SH-SY5Y (cell line): ENCODE data around the gene NIN.

Experiments used
- GATA2 ChIP-seq: IDR thresholded peaks from 2 replicates; pipeline ENCODE4 v1.6.1; 2011; ENCODE audit warnings: mild to moderate bottlenecking, low read depth, low read length
- GATA3 ChIP-seq: IDR thresholded peaks from 2 replicates; pipeline ENCODE4 v1.6.1; 2011; ENCODE audit warnings: low read depth, mild to moderate bottlenecking, low read length, moderate library complexity

NIN gene

GRCh38 chr14:50829489-50830043, 1.4 kb downstream of the NIN start:
- TF ChIP-seq GATA2 = no peak
- no peak for TF ChIP-seq GATA3

GRCh38 chr14:50828721-50829488, 2.1 kb downstream of the NIN start:
- TF ChIP-seq GATA3 (no peak), GATA2 (no peak)

- TF ChIP-seq GATA3 (no peak), GATA2 (no peak)
These were observed 4.3 kb downstream of the NIN start for GRCh38 chr14:50826681-50827080.

- TF ChIP-seq GATA3 (no peak), GATA2 (no peak)
These were observed 5.7 kb downstream of the NIN start for GRCh38 chr14:50825307-50825706.

DNA sequence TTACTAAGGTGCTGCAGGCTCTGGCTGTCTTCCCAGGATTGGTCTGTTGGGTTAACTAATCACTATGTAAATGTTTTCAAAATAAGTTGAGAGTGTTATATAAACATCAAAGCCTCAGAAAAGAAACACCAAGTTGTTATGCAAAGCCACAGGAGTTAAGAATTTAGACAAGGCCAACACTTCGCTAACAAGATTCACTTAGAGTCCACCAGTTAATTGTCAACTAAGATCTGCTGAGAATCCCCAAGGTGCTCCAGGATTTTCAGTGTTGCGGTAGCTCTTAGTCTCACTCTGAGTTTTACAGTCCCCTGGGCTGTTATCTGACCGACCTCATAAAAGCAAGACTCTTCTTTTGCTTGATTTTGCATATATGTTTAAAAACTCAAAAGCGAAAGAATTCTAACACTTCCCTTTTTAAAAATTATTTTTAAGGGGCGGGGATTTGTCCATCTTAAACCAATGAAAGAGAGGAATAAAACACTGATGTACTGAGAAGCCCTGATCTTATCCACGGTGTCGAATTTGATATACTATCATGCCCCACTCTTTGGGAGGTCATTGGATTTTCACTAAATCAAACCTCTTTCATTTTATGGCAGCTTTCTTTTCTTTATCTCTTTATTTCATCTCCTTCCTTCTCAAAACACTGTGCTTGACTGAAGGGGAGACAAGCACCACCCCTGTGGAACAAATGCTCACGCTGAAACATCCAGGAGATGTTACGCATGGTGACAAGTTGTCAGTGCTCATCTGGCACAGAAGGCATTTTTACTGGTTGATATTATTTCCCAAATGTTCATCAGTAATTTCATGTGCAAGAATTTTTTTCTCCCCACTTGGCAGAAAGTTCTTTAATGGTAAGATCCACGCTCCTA, 7.0 kb downstream of the NIN start:
- TF ChIP-seq GATA3 = no peak
- no peak for TF ChIP-seq GATA2

DNA sequence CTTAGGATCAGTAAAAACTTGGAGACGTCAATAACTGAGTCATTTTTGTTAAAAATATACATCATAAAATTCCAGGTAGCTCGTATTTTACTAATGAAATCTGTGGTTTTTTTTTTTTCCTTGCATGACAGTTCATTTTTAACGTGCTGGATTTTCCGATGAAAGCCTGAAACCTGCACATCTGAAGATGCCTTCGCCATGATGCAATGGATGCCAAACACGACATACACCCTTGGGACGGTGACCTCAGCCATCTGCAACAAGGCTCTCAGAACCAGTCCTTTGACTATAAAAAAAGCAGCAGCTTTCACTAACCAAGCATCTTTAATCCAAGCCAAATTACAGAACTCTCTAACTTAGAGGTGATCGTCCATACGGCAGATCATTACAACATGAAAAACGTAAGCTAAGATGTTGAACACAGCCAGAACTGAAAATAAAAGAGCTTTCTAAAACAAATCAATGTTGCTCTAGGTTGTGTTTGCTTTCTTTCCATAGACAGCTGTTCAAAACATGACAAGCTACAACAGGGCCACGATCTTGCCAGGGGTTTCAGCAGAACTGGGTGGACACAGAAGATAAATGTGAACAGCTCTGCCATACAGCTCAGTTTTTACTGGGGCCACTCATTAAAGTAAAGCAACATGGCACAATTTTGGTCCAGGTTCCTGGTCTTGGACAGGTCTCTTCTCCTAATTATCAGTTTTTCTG, 7.8 kb downstream of the NIN start:
- TF ChIP-seq GATA3 = no peak
- no peak for TF ChIP-seq GATA2

DNA sequence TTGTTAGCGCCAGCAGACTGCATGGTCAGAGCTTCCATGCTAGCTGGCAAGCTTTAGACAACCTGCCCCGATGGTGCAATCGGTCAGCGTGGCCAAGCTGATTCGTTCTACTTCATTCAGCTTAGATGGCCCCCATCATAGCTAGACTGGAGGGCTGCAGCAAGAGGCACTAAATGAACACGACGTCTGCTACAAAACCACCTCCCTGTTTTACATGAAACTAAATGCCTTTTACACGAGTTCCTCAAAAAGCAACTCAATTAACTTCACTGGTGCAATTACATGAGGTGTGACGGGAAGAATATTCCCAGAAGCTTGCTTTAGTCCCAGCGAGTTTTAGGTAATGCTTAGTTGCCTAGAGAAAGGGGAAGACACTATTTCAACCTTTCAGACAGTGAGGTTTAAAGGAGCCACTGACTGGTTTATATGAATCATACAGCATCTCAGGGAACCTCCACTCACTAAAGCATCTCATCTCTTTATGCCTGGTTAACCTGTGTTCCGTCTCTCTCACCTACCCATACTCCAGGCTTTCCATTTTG, 8.4 kb downstream of the NIN start:
- no peak for TF ChIP-seq GATA3

- TF ChIP-seq GATA2 (no peak), GATA3 (no peak)
These were observed 9.2 kb downstream of the NIN start for GRCh38 chr14:50821510-50822464.

- TF ChIP-seq GATA2 = no peak
- TF ChIP-seq GATA3 = no peak
These were observed 10.0 kb downstream of the NIN start for GRCh38 chr14:50820786-50821509.

DNA sequence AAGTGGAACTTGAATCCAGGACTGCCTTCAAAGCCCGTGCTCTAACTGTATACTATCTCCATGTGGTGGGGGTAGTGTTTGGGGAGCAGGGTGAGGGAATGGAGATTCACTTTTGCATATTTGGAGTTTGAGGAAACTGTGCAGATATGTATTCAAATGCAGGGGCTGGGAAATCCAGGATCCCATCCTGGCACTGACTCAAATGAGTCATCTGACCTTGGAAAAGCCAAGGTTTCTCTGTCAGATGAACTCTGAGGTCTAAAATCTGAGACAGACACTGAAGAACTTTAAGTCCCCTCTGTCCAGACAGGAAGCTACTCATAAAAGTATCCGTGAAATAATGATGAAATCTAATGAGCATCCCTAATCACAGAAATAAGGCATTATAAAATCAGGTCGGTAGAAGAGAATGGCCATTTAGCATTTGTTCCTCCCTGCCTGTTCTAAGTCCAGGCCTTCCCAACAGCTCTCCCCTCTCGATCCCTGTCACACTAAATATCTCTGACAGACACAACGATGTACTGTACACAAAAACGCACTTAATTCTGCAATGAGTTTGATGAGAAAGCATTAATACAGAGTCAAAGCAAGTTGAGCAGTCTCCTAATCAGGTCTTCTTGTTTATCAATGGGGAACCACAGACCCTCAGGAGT, 14.4 kb downstream of the NIN start:
- no peak for TF ChIP-seq GATA2
- no peak for TF ChIP-seq GATA3

GRCh38 chr14:50814161-50814560, 16.8 kb downstream of the NIN start:
- TF ChIP-seq GATA3 = no peak
- TF ChIP-seq GATA2 = no peak

- TF ChIP-seq GATA3 (no peak), GATA2 (no peak)
These were observed 17.5 kb downstream of the NIN start for GRCh38 chr14:50813544-50813863.
